WI38 (cell line): ENCODE measurements around the gene PLCL1.

Experiments
- H3K4me3 ChIP-seq: 2 replicates; pipeline ENCODE4 v1.5.1; 2011; ENCODE audit warnings: low read depth, mild to moderate bottlenecking, control low read depth, low read length
- TF ChIP-seq, protein P1 (sequence below): IDR thresholded peaks from 2 replicates; pipeline ENCODE4 v1.5.1; 2012; ENCODE audit warnings: low read depth, mild to moderate bottlenecking, control low read depth, low read length

PLCL1 gene

DNA sequence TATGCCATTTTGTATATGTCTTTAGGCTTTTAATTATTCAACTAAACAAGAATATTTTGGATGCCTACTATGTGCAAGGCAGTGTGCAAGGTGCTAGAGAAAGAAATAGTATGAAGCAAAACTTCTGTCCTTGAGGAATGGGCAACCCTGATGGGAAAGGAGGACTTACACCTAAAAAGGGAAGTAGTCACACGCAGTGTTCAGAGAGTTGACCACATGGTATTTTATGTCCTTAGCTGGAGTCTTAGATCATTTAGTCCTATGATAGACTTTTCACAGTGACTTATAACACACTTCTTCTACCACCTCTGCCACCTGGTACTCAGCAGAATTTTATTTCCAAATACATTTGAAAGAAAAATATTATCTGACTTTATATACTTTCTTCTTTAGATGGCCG is 291.6 kb downstream of the PLCL1 start:
- no peak overlapping the region for H3K4me3 ChIP-seq
- TF ChIP-seq, protein P1, sequence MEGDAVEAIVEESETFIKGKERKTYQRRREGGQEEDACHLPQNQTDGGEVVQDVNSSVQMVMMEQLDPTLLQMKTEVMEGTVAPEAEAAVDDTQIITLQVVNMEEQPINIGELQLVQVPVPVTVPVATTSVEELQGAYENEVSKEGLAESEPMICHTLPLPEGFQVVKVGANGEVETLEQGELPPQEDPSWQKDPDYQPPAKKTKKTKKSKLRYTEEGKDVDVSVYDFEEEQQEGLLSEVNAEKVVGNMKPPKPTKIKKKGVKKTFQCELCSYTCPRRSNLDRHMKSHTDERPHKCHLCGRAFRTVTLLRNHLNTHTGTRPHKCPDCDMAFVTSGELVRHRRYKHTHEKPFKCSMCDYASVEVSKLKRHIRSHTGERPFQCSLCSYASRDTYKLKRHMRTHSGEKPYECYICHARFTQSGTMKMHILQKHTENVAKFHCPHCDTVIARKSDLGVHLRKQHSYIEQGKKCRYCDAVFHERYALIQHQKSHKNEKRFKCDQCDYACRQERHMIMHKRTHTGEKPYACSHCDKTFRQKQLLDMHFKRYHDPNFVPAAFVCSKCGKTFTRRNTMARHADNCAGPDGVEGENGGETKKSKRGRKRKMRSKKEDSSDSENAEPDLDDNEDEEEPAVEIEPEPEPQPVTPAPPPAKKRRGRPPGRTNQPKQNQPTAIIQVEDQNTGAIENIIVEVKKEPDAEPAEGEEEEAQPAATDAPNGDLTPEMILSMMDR: no peak

DNA sequence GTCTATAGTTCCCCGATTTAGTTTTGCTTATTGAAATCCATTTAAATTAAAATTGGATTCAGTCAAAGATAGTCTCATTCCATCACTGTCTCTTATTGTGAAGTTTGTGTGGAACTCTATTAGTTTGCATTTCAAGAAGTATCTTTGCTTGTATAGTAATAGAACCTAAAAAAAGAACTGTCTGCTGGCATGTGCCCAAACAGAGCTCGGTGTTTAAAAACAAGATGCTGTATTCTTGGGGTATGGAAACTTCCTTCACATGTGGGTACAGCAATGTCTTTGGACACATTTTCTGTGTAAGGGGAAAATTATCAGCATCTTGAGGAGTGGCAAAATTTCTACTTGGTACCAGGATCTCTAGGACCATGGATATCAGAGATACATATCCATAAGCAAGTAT is 292.6 kb downstream of the PLCL1 start:
- TF ChIP-seq, protein P1: no peak
- H3K4me3 ChIP-seq: no peak overlapping the region

DNA sequence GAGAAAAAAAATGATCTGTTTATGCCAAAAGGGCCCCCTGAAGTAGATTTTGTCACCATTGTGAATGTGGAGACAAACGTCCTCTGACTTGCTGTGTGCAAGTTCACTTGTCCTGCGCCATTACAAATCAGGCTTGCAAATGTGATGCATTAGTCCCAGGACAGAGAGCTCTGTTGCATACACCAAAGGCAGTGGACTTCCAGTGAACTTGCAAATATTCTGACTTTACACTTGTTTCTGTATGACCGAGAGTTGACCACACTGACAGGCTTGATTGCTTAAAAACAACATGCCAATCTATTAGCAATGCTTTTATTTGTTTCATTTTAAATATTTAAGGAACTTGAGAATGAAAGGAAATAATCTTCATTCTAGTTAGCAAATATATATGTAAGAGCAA is 293.2 kb downstream of the PLCL1 start:
- no peak overlapping the region for H3K4me3 ChIP-seq
- TF ChIP-seq, protein P1: no peak

DNA sequence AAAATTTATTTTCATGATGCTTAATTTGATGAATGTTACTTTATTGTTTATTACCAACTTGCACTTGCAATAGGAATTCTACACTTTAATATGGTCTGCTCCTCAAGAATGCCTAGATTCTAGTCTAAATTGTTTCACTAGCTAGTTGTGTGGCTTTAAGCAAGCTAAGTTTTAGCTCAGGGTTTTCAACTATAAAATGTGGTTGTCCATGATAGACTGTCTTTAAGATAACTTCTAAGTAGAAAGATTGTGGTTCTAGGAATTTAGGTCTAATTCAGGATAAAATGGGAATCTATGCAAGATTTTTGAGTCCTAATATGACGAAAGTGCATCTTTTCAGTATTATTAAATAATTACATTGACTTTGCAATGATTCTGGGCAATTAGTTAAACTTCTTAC is 294.0 kb downstream of the PLCL1 start:
- TF ChIP-seq, protein P1: no peak
- no peak overlapping the region for H3K4me3 ChIP-seq

DNA sequence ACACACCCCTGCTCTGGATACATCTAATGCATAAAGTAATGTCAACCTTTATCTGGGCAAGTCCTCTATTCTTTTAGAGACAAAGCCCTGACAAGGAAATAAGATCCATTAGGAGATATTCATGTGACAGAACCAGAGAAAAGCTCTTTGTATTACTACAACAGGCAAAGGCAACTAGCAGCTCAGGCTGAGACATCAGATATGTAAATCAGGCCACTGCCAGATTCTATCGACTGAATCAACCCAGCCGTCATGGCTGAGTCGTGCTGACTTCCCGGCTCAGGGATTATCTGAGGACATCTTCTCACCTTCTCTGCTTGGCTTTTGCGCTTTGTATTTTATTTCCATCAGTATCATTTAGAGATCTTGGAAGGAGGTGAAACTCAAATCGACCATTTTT is 294.5 kb downstream of the PLCL1 start:
- H3K4me3 ChIP-seq: no peak overlapping the region
- TF ChIP-seq, protein P1: no peak

DNA sequence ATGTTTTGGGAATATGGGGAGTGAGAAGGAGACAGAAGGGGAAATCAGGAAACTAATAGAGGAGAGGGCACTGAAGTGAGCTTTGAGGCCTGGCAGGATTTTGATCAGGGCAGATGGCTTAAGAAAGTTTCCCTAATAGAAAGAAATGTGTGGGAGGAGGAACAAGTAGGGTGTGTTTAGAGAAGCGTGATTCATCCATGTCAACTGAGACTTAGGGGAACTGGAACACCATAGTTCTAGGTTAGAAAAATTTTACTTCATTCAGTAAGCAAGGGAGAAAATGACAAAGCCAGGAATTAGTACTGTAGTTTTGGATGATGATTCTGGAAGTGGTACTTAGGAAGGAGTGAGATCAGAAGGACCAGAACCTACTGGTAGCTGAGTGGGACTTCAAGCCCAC is 296.0 kb downstream of the PLCL1 start:
- TF ChIP-seq, protein P1: no peak
- no peak overlapping the region for H3K4me3 ChIP-seq

DNA sequence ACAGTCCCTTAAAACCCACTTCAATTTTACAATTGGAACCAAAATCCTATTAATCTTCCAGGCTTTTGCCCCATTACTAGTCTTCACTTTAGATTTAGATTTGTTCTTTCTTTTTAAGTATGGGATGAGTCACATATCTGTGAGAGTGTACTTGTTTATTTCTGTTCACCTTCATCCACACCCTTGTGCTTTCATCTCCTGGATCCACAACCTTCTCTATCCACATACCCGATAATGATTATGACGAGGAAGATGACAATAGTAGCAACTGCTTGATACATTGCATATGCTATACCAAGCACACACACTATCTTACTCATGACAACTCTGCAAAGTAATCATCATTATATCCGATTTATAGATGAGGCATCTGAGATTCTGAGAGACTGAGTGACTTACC is 297.3 kb downstream of the PLCL1 start:
- no peak overlapping the region for H3K4me3 ChIP-seq
- TF ChIP-seq, protein P1: no peak
